Hematopoietic multipotent progenitor cell treated with erythropoietin and hydrocortisone succinate and interleukin-3 and kit ligand, for 4 days (in vitro differentiated cells): ENCODE data around the gene PARP16.

Experiments
- DNase-seq: peaks from one replicate; pipeline ENCODE4 v3.0.0-alpha.2; 2015

PARP16 gene

DNA sequence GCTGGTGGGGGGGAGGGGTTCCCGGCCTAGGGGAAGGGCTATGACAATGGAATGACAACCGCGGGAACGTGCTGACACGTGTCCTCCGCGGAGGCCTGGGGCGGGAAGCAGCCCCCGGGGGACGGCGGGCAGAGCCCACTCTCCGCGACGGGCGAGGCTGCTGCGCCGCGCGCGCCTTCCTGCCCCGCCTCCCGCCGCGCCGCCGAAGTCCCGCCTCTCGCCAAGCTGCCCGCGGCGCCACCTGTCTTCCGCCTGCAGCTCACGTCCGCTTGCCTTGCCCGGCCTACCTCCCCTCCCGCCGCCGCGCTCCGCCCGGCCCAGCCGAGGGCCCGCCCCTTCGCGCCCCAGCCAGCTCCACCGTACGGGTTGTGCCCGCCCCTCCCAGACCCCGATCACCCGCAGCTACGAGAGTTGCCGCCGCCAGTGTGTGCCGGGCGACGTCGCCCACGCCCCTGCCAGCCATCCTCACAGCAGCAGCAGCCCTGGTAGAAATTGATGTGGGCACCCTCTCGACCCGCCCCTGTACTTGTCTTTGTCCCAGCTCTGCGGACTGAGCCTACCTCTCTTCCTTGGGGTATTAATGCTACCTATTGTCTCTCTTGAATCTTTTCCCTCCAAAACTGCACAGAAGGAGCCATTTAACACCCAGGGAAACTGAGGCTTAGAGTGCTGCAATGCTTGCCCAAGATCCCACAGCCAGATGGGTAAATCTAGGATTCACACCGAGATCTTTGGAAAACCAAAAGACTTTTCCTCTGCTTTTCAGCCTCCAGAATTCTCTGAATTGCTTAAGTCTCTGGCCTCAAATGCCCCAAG is at the start of gene PARP16:
PARP16 (minus strand) TSS at position 180 of the 816 bp plus-strand sequence. CDS start 457 bp downstream, outside the sequence.
- DNase-seq = peak; percentile 97

DNA sequence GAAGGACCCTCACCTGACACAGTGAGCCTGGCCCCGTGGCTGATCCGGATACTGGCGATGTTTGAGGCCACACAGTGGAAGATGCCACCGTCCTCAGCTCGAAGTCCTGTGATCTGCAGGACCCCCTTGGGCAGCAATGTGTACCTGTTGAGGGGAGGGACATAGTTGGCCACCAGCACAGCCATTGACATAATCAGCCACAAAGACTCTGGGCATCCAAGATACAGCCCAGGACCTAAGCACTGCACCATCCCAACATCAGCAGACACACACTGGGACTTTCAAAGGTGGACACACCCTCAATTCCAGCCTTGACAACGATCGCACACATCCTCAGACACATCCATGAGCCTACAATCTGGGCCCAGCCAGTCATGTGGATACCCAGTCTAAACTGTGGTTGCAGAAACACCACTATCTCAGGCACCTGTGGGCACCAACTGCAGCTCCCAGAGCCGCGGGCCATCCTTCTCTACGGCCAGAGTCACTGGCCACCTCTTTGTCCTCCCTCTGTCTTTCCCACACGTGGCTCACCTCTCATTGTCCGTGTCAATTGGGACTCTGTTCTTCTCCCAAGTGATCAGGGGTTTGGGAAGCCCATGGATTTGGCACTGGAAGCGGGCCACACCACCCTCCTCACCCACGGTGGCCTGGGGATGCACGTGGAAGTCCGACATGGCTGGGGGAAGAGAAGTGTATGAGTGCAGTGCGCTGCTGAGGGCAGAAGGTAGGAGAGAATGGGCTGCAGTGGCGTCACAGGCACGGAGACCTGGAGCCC is 48.8 kb upstream of the PARP16 start:
- no peak for DNase-seq

- DNase-seq = no peak
These were observed 48.0 kb upstream of the PARP16 start for GRCh38 chr15:65334586-65335231.

- DNase-seq = no peak
These were observed 47.2 kb upstream of the PARP16 start for GRCh38 chr15:65333856-65334255.

- no peak for DNase-seq
These were observed 46.6 kb upstream of the PARP16 start for GRCh38 chr15:65333148-65333820.

DNA sequence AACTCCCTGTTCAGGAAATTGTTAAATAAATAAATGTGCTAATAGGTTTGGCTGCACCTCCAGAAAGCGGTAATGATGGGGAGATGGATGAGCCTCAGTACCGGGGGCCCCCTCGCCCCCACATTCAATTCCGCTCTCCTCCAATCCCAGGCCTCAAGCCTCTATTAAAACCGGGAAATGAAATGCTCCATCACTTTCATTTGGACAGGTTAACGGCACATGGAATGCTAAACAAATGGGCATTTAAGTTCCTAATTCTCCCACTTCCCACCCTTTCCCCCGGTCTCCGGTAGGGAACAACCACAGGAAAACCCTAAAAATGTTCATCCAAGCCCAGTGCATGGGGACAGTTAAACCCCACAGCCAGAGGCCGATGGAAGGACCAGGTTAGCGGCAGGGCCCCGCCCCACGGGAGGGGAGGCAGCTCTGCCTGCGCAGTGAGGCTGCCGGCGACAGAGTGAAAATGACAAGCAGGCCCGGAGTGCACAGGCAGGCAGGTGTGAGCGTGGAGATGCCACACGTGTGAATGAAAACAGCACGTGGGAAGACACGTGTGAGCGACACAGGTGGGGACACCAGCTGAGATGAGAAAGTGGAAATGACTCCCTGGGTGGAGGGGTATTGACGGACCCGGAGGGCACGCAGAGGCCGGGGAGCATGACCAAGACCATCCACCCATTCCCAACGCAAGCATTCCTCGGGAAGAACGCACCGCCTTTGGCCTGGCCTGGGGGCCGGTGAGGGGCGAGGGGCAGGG is 45.9 kb upstream of the PARP16 start:
- no peak for DNase-seq

GRCh38 chr15:65331811-65332210 is 45.1 kb upstream of the PARP16 start:
- no peak for DNase-seq

DNA sequence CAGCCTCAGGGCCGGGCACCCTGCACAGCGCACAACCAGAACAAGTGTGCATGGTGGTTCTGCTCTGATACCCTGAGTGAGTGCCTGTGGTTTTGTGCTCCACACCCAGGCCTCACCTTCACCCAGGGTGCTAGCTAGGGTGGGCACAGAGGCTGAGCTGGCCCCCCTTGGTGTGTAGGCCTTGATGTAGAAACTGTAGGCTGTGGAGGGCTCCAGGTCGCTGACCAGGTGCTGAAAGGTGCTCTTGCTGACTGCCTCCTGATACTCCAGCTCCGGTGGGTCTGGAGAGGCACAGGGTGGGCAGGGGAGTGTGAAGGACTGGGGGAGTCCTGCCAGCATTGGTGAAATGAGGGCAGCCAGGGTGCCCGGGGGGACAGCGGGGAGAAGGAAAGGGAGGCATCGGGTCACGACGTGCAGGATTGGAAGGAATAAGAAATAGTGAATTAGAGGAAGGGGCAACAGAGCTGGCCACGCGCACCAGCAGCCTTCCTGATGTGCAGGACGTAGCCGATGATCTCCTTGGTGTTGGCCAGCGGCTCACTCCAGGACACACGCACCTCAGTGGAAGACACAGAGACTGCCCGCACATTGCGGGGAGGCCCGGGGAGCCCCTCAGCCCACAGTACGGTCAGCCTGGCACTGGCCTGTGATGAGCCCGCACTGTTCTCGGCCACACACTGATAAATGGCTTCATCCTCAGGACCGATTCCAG is 44.4 kb upstream of the PARP16 start:
- no peak for DNase-seq

DNA sequence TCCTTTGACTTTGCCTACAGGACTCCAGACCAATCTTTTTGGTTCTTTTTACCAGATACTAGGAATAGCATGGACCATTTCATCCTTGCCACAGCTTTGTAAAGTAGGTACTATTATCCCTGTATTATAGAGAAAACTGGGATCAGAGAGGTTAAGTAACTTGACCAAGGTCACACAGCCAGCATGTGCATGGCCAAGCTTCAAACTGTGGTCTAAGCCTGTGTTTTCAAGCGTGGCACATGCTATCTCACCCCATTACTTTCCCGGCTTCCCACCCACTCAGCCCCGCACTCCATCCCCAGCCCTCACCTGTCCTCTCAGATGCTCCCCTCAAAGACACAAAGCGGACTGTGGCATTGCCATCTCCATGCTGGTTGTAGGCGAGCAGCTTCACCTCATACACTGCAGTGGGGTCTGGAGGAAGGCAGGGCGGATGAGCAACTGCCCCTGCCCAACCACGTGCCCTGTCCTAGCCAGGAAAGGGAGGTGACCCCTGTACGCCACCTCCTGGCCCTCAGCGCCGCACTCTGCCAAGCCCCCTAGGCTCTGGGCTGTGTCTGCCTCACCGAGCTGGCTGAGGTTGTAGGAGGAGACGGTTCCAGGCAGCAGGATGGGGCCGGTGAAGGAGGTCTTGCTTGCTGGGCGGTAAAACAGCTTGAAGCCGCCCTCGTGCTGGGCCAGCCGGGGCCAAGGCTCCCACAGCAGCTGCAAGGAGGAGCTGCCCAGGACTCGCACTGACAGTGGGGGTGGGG is 43.5 kb upstream of the PARP16 start:
- DNase-seq = no peak

- no peak for DNase-seq
These were observed 42.8 kb upstream of the PARP16 start for GRCh38 chr15:65329288-65329983.

- DNase-seq = no peak
These were observed 42.0 kb upstream of the PARP16 start for GRCh38 chr15:65328506-65329287.

DNA sequence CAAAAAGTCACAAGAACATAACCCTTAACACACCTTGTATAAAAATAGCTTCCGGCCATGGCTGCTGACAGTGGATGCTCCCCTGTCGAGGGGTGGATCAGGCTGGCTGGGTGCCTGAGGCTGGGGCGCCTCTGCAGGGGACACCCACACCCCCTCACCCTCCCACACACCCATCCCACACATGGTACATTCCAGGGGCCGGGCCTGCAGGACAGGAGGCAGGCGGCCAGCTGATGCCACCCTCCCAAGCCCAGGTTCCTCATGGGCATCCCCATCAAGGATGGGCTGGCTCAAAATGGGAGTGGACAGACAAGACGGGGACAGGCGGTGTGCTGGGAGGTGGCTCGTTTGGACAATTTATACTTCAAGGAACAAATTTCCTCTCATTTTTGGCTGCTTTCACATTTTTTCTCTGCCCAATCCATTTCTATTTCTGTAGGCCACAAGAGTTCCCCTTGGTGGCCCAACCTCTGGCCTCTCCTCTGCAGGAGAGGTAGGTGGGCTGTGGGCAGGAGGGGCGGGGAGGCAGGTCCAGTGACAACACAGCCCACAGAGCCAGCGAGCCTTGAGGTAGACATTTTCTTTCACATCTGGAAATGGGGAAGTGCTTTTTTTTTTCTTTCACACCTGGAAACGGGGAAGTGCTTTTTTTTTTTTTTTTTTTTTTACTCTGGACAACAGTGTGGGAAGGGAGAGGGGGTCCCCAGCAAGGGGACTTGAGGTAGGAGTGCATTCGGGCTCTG is 41.1 kb upstream of the PARP16 start:
- no peak for DNase-seq

- no peak for DNase-seq
These were observed 40.1 kb upstream of the PARP16 start for GRCh38 chr15:65326818-65327217.

- DNase-seq = no peak
These were observed 39.4 kb upstream of the PARP16 start for GRCh38 chr15:65326117-65326526.

- peak; percentile 83 for DNase-seq
These were observed 36.4 kb upstream of the PARP16 start for GRCh38 chr15:65323071-65323511.

DNA sequence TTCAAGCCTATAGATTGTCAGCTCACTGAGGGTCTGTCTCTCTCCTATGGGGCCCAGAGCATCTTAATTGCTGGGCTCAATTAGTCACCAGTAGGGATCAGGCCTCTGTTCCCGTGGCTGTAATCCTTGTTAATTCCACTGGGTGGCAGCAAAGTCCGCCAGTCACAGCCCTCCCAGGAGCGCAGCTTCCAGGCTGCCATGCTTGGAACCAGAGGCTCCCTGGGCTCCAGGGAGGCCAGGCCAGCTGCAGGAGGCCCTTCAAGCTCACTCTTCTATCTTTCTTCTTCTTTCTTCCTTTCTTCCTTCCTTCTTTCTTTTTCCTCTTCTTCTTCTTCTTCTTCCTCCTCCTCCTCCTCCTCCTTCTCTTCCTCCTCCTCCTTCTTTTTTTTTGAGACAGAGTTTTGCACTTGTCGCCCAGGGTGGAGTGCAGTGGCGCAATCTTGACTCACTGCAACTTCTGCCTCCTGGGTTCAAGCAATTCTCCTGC is 32.2 kb upstream of the PARP16 start:
- peak; percentile 90 for DNase-seq

GRCh38 chr15:65312400-65312916 is 25.8 kb upstream of the PARP16 start:
- no peak for DNase-seq

DNA sequence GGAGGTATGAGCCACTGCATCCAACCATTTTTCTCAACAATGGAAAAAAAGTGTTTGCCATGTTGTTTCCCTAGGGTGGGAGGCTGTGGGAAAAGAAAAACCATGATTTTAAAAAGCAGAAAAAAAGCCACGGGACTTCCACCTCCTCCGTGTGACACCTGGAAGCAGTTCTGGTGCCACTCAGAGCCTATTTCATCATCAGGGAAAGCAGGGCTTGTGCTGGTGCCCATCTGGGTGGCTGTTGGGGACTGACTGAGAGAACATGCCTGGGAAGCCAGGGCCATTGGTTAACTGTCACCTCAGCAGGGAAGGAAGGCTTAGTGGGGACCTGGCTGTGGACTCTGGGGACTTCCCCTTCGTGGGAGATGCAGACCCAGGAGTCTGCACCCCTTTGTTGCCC is 25.1 kb upstream of the PARP16 start:
- DNase-seq = no peak
